DMS79 (cell line): ENCODE results near the gene GNGT1.

Source experiments
- DNase-seq: peaks from one replicate; lab custom pipeline; 2025; lab: John Stamatoyannopoulos, UW

GNGT1 gene

GRCh38 chr7:93906267-93906666 is at the start of gene GNGT1:
Gene GNGT1, plus strand, starts transcription at chr7:93906567. Its CDS starts 180 bp downstream, at chr7:93906747.
- DNase-seq: no peak

- DNase-seq: no peak
These were observed 47.5 kb upstream of the GNGT1 start for GRCh38 chr7:93858857-93859256.

GRCh38 chr7:93860261-93860660 is 46.1 kb upstream of the GNGT1 start:
- DNase-seq: no peak

- no peak for DNase-seq
These were observed 44.9 kb upstream of the GNGT1 start for GRCh38 chr7:93861325-93861949.

- no peak for DNase-seq
These were observed 43.7 kb upstream of the GNGT1 start for GRCh38 chr7:93862651-93863050.

- no peak for DNase-seq
These were observed 39.5 kb upstream of the GNGT1 start for GRCh38 chr7:93866886-93867285.

GRCh38 chr7:93873998-93874574 is 32.3 kb upstream of the GNGT1 start:
- DNase-seq: no peak

GRCh38 chr7:93877742-93878141 is 28.6 kb upstream of the GNGT1 start:
- DNase-seq: no peak

GRCh38 chr7:93879356-93879755 is 27.0 kb upstream of the GNGT1 start:
- no peak for DNase-seq

GRCh38 chr7:93882468-93882867 is 23.9 kb upstream of the GNGT1 start:
- DNase-seq: no peak

GRCh38 chr7:93883078-93883916 is 23.1 kb upstream of the GNGT1 start:
- DNase-seq: no peak

GRCh38 chr7:93883917-93884345 is 22.4 kb upstream of the GNGT1 start:
- DNase-seq: no peak

GRCh38 chr7:93884541-93884940 is 21.8 kb upstream of the GNGT1 start:
- DNase-seq: no peak

- no peak for DNase-seq
These were observed 17.1 kb upstream of the GNGT1 start for GRCh38 chr7:93889261-93889660.

- DNase-seq: peak; percentile 23
These were observed 16.3 kb upstream of the GNGT1 start for GRCh38 chr7:93890041-93890463.

GRCh38 chr7:93890464-93891068 is 15.8 kb upstream of the GNGT1 start, which contains the start of gene TFPI2:
Gene TFPI2, minus strand, starts transcription at chr7:93890753. Its CDS starts 75 bp downstream, at chr7:93890678.
- peak; percentile 23 for DNase-seq

- DNase-seq: no peak
These were observed 11.9 kb upstream of the GNGT1 start for GRCh38 chr7:93894426-93894825.

- no peak for DNase-seq
These were observed 11.3 kb upstream of the GNGT1 start for GRCh38 chr7:93894966-93895640.

- no peak for DNase-seq
These were observed 10.3 kb upstream of the GNGT1 start for GRCh38 chr7:93895859-93896600.

- DNase-seq: no peak
These were observed 8.7 kb upstream of the GNGT1 start for GRCh38 chr7:93897680-93898079.

GRCh38 chr7:93902777-93903423 is 3.5 kb upstream of the GNGT1 start:
- no peak for DNase-seq
